GM18499 (cell line): ENCODE data around the gene PAPPA.

Source experiments
- ATAC-seq: cut with Tn5 transposase; IDR thresholded peaks from one replicate; pipeline ENCODE4 v1.9.1; 2021; ENCODE audit warnings: moderate number of reproducible peaks; ENCODE audit not compliant: insufficient read depth, unreplicated experiment

PAPPA gene

DNA sequence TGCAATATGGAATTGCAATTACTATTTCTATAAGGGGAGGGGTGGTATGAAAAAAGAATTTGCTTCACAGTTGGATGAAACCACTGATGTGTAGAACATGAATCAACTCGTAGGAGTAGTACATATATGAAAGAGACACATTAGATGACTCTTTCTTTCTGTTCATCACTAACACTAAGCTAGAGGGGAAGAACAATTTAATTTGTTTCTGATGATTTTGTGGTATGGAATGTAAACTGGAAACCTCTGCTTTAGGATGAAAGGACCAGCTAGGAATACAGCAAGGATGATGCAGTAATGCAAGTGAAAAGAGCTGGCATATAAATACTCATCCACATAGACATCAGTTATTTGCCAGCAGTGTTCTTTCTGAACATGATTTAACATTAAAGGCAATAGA lies 113.4 kb downstream of the PAPPA start:
- no peak for ATAC-seq

DNA sequence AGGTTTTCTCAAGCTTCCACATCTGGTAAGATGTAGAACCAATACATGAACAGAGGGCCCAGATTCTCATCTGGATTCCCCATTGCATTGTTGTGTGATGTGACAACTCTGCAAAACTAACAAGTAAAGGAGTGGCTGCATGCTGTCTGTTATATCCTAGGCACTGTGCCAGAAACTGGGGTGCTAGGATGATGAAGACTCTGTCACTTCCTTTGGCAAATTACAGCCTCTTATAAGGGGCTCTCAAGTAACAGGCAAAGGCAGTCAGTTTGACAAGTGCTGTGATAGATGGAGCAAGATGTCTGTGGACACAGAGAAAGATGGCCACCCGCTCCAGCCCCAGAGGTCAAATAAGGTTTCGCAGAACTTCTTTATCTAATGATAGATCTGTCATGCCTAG lies 115.7 kb downstream of the PAPPA start:
- no peak for ATAC-seq

DNA sequence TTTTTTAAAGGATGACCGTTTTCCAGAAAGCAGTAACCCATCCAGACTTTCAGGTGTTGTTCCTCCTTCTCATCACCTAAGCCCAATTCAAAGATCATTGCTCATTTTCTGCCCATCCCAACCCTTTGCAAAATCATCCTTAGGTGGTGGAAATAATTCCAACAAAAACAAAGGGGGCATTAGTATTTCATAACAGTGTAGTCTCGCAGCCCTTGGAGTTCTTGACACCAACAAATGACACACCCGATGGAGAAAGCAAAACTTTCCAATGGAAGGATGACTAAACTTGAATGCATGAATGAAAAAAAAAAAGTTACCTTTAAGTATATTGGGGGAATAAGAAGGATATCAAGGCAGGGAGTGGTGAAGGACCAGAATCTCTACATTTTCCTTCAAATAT lies 117.0 kb downstream of the PAPPA start:
- ATAC-seq, result no peak

DNA sequence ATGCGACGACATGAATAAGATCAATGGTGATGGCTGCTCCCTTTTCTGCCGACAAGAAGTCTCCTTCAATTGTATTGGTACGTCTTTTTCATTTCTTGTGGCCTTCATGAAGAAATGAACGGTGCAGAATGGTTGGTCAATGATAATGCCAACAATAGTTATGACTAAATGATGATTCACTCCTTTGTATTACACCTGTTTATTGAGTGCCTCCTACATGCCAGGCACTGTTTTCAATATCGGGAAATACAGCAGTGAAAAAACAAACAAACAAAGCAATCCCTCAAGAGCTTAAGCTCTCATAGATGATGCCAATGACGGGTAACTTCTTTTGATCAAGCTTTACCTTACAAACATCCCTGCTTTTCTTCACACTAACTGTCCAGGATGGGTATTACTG lies 117.7 kb downstream of the PAPPA start:
- no peak for ATAC-seq

DNA sequence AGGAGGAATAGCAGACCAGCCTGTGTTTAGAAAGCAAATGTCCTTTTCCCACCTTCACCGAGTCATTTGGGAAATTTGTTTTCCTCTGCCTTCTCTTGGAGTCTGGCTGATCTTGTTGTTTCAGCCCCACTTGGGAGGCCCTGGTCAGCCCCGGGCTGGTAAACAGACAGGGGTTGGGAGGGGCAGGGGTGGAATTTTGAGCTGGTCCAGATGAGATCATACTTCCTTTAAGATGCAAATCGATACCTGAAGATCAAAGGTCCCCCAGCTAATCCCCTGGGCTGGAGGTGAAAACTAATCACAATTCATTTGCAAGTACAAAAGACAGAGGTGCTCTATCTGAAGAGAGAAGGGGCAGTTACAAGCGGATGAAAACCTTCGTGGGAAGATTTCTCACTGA lies 118.4 kb downstream of the PAPPA start:
- ATAC-seq, result no peak

DNA sequence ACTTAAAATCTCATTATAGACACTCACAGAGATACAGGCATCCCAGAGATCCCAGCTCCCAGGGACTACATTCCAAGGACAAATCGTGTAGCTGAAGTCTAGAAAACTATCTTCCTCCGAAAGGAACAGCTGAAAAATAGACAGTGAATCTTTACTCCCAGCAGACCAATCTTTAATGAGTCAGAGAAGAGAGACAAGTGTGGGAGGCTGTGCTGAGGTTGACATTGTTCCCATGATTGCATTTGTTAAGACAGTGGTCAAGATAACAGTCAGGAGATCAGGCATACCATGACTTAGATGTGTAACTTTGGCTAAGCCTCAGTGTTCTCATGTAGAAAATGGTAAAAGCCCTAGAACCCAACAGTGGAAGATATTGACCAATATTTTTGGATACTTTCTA lies 120.7 kb downstream of the PAPPA start:
- no peak for ATAC-seq

DNA sequence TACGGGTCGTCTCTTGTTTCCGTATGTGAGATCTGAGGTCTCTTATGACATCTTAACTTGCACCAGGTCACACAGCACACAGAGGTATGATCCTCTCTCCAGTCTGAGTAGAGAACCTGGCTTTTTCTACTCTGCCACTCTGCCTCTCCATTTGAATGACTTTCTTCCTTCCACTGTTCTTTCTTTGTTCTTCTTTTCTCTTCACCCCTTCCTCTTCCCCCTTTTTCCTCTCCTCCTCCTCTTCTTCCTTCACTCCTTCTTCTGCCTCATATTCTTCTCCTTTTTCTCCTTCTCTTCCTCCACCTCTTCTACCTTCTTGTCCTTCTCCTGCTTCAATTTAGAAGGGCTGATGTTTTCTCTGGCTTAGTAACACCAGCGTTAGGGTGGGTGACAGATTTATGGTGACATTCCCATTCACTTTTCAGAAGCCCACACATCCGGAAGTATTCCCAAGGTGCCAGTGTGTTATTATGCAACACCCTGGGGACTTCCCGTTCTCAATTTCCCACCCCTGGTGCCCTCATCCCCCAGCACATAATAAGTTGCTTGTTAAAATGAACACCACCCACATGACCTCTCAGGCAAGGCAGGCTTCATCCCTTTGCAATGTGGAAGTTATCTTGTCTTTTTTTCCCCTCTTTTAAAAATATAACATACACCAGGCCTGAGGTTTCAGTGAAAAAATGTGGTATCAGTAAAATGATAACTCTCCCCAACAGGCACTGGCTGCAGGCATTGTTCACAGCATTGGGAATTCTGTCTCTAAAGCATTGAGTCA lies 122.0 kb downstream of the PAPPA start:
- no peak for ATAC-seq

DNA sequence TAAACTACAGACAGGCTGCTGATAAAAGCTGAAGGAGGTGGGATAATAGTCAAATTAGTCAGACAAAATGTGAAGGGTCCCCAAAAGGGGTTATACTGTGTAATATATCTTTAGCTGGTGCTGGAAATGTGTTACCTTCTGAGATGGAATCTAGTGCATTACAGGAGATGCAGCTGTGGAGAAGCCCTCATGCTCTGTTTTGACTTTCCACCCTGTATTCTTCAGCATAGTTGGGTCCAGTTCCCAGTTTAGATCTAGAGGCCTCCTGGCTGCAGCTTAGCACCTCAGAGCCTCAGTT lies 122.6 kb downstream of the PAPPA start:
- no peak for ATAC-seq

DNA sequence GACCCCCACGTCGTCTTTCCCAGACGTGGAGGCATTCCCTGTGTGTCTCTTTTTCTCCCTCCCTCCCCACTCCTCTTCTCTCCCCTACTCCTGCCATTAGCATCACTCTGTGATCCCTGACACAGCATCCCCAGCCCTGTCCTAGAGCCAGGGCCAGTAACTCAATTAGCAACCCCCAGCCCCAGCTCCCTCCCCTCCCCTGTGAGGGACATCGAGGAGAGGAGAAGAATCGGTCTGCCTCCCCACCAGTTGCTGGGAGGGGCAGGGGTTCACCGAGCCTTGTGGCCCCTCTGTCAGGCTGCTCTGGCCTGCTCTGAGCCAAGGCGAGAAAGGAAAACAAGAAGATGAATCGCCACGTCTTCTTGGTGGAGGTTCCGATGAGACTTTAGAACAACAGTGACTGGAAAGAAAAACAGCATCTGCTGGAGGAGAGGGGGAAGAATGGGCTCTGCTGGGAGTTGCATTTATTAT lies 123.1 kb downstream of the PAPPA start:
- no peak for ATAC-seq

DNA sequence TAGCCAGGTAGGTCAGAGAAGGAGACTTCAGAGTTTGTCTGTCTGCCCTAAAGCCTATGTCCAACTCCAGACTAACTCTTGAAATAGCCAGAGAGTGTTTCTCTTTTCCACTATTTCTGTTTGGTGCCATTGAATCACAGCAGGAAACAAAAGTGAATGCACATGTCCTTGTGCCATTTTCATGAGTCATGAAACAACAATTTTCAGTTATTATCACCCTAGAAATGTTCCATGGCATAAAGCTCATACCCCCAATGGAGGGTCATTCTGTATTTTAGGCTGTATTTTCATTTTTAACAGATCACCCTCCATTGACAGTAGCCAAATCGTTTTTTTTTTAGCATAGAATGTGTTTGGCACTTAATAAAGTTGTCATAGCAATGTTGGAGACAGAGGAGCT lies 124.7 kb downstream of the PAPPA start:
- no peak for ATAC-seq

DNA sequence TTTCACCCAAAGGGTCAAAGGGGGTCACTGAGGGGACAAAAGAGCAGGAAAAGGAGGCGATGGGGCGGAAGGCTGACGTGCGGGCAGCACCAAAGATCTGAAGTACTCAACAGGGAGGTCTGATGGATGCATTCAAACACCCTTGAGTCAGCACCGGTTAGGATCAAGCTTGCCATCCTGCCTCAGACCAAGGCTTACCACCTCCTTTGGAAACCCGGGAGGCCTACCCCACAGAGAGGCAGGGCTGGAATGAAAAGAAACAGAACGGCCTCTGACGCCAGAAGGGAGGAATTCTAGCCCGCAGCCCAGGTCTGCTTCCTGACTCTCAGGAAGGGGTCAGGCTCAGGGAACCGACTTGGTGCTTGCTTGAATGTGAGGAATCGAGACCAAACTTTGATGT lies 125.6 kb downstream of the PAPPA start:
- no peak for ATAC-seq

DNA sequence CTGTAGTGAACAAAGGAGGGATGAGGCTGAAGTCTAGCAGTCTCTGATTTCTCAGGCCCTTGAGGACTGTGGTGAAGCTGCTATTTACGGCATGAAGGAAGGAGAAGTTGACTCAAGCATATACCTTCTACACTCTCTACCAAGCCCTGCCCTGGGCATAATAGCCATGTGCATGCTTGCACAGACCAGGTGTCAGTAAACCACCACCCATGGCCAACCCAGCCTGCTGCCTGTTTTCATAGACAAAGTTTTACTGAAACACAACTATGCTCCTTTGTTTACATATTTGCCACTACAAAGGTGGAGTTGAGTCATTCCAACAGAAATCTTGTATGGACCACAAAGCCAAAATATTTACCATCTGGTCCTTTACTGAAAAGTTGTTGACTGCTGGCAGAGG lies 126.9 kb downstream of the PAPPA start:
- ATAC-seq, result no peak

DNA sequence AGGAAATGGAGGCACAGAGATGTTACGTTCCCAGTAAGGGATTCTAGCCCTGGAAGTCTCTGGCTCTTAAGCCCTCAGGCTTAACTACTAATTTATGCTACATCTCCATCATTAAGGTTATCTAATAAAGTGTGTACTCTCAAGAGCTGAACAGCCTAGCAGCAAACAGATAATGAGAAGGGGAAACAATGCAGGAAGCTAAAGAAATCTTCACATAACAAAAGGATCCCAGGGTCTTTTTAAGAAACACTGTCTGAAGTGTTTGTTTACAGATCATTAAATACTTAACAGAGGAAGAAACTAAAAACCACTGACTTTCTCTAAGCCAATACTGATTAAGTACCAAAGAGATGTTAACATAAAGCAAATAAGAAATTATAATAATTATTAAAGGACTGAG lies 129.0 kb downstream of the PAPPA start:
- ATAC-seq, result no peak

DNA sequence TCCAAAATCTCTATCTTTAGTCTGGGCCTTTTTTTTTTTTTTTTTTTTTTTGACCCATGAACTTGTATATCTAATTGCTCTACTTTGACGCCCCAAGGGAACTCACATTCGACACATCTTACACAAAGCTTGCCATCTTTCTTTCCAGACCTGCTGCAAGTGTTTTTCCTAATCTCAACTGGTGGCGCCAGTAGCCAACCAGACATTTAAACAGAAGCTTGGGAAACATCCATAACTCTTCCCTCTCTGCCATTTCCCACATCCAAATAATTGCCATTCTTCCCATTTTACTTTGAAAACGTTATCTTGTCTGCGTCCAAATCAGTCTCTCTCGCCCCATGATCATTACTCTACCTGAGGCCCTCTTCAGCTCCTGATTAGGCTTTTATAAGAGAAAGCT lies 130.9 kb downstream of the PAPPA start:
- no peak for ATAC-seq

DNA sequence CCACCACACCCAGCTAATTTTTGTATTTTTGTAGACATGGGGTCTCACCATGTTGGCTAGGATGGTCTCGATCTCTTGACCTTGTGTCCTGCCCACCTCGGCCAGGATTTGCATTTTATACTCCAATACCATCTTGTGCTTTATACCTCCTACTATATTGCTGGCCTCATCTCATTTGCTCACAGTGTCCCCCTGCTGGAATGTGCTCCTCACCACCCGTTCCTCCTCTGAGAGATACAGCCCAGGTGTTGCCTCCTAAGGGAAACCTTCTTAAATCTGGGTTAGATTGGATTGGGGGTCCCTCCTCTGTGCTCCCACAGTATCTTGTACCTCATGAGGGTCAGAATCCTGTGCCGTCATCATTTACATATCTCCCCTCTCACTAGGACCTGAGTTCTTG lies 131.7 kb downstream of the PAPPA start:
- ATAC-seq, result no peak

DNA sequence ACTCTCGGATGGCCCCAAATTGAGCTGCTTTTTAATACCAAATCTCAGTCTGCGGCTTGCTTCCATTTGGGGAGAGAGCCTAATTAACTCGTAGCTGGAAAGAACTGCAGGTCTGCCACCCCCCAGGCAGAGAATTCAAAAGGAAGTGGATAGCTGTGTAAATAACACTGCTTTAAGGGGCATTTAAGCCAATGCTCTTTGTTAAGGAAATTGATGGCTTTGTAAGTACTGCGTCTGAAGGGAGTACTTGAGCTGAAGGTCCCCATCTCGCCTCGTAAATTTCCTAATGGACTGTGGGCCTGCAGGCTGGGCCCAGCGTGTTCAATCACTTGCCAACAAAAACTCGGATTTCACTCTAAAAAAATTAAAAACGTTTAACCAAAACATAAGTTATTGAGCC lies 132.7 kb downstream of the PAPPA start:
- ATAC-seq, result no peak

DNA sequence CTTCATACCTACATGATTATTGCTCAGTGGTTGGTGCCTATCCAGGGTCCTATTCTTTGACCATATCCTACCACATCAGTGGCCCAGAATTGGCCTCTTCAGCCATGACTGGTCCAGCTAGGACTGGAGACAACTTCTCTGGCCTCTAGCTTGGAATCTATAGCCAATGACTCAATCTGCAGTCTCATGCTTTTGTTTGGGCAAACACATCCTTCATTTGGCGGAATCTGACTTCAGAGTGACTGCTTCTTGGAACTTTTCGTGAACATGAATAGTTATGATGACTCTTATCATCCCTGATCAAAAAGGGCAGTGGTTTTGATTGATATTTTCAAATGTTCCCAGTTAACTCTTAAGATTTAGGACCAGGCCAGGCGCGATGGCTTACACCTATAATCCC lies 134.1 kb downstream of the PAPPA start:
- ATAC-seq, result no peak

DNA sequence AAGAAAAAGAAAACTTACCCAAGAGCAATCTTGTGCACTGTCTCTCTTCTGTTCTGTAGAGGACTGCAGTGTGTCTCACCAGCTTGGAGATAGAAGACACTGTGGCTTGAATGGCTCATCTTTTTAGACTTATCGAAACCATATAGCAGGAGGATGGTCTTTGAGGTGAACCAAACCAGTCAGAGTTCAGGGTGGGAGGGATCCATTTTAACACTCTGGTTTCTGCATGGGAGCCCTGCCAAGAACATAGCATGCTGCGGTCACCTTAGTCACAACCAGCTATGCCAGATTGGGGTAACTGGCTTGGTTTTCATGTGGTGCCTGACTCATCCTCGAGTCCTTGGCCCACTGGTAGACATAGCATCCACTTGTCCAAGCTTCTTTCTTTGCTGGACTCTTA lies 135.1 kb downstream of the PAPPA start:
- no peak for ATAC-seq

DNA sequence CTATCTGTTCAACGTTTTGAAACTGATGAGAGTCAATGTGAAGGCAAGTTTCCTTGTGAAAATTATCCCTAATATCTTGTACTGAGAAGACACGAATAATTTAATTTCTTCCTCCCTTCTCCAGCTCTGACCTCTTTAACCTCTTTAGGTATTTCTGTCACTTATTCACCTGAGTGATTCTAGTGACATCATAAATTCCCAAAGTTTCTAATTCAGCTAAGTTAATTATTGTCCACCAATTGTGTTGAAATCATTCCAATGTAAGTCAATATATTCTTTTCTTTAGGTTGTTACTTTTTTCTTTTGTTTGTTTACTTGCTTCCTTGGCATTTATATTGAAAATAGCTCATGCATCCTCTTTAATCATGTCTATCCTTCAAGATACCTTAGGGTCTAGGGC lies 143.8 kb downstream of the PAPPA start:
- ATAC-seq, result no peak

DNA sequence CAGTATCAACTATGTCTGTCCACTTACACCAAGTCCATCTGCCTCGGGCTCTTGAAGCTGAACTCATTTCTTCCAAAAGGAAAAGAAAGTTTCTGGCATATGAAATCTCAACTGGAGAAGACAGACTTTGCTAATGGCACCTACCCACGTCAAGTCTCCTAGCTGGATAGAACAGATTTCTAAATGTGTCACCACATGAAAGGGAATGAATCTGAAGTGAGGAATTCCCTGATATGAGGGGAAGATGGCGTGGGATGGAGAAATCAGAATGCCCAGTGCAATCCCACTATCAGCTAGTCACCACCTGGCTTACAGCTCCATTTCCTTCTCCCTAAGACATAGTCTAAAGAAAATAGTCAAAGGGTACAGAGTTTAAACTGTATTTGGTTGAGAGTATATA lies 144.7 kb downstream of the PAPPA start:
- ATAC-seq, result no peak

DNA sequence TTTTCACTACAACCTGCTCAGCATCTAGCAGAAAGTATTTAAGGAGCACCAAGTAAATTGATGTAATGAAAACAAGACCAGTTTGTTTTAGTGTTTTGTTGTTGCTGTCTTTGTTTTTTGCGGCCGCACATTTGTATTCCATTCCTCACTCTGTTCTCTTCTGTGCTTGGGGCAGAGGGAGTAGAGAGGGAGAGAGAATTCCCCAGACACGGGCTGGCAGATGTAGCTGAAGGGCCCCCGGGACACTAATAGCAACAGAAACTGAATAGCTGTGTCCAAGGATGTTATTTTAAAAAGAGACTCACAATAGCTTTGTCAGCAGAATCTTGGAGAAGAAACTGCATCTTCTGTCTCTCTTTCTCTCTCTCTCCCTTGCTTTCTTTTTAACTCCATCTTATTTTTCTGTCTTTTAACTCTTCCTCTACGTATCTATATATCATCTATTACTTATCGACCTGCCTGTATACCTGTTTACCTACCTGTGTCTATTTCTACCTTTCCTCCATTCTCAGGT lies 145.3 kb downstream of the PAPPA start:
- ATAC-seq, result no peak

DNA sequence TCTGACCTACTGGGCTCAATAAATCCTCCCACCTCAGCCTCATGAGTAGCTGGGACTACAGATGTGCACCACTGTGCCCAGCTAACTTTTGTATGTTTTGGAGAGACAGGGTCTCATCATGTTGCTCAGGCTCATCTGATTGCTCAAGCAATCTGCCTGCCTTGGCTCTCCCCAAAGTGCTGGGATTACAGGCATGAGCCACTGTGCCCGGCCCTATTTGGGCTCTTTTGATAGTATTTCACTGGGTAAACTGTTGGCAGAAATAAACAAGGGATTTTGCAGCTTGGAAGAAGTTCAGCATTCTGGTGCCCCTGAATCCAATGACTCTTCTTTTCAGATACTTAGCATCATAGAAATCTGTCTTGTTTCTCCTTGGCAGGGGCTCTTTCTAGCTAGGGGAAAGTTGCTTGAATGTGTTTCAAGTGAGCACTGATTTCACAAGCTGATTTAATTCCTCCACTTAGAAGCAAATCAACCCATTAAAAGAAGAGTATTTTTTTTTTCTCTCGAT lies 146.8 kb downstream of the PAPPA start:
- no peak for ATAC-seq
